ENCODE results near the gene MAK. TPM values are rescaled to one million over a fixed set of nuclear protein-coding genes. Genes with fewer than 3 reads are reported as not detected.
"Not testable (repeated sequence)": the region's sequence is repeated elsewhere in the genome, so short reads cannot be mapped to it uniquely, and the experiment has no call there.

The MAK gene
- polyA plus RNA-seq, 3 donors: 1.4 to 2.4 (median 2.4) TPM

GRCh38 chr6:10778230-10778629 lies 60.1 kb downstream of the MAK start:
- no peak for DNase-seq

- no peak for DNase-seq
Observed at GRCh38 chr6:10771371-10771894, 66.9 kb downstream of the MAK start.

GRCh38 chr6:10769419-10769818 lies 68.9 kb downstream of the MAK start:
- no peak for DNase-seq

DNA sequence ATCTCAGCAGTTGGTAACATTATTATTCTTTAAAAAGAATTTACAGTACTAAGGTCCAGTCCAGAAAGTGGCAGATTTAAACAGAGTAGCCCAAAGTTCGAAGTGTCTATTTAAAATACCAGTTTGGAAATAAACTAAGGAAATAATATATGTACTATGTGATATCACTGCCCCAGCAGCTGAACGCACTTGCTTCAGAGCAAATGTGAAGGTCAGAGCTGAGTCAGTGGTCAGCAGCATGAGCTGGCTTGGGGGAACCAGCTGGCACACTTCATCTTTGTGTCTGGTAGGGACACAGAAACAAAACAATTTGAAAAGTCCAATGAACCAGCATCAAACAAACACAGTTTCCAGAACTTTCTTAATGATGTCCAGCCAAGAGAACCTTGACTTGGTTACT lies 75.3 kb downstream of the MAK start:
- no peak for DNase-seq

DNA sequence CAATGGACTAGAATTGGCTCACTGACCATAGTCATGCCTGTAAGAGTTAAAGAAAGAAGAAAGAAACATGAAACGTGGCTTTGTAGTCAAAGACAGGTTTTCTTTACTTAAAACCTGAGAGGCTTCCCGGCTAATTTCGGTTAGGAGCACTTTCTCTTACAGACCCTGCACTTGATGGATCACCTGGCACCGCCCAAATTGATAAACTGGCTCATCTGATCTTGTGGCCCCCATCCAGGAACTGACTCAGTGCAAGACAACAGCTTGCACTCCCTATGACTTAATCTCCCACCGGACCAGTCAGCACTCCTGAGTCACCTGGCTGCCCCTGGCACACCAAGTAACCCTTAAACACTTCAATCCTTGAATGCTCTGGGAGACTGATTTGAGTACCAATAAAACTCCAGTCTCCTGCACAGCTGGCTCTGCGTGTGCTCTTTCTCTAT lies 78.4 kb downstream of the MAK start:
- DNase-seq: no peak

DNA sequence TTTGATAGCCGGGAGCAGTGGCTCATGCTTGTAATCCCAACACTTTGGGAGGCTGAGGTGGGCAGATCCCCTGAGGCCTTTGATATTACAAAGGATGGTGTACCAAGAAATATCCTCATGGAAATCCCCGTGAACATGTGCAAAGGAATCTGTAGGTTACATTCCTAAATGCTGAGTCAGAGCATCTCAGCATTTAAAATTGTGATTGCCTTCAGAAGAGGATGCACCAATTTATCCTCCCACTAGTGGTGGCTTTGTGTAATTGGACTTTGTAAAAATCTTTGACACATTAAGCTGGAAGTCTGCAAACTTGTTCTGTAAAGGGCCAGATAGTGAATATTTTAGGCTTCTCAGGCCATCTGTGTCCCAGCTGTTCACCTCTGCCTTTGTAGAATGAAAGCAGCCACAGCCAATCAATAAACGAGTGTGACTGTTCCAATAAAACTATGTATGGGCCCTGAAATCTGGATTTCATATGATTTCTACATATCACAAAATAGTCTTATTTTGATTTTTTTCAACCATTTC lies 79.0 kb downstream of the MAK start:
- peak; percentile 28 for DNase-seq

- DNase-seq: no peak
Observed at GRCh38 chr6:10756085-10756484, 82.3 kb downstream of the MAK start.

GRCh38 chr6:10751757-10752156 lies 86.6 kb downstream of the MAK start:
- not testable (repeated sequence) for DNase-seq

DNA sequence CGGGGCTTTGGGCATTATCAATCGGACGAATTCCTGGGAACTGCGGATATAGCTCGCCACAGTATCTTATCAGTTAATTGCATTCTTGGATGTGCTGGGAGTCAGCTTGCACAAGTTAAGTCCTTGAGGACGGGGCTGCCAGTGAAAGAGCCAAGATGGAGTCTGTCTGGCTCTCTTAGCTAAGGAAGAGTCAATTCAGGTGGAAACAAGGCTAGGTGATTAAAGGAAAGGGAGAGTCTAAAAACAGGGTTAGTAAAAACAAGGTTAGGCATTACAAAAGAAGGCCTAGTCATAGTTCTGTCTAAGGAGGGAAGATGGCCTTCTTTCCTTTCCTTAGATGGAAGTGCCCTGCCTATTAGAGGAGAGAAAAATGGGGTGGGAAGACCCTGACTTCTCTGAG lies 87.8 kb downstream of the MAK start:
- DNase-seq: not testable (repeated sequence)

DNA sequence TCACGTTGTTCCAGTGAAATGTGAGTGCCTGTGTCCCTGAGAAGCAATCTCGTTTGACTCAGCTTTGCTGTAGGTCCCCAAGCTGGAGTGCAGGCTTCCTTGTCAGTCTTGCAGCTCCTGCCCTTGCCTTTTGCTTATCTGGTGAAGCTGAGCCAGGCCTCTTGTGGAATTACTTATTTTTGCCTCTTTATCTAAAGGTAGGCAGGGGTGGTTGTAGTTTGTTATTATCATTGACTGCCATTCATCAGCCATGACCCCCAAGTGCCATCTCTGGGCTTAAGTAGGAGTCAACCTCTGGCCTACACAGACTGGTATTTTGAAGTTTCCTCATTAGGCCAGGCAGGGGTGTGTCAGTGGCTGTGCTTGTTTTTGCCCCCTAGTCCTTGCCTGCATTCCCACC lies 88.6 kb downstream of the MAK start:
- no peak for DNase-seq

GRCh38 chr6:10747251-10747972 lies 90.9 kb downstream of the MAK start, which contains the start of gene TMEM14B:
Gene TMEM14B, plus strand, starts transcription at chr6:10747805. Its CDS starts 1,441 bp downstream, at chr6:10749246.
- DNase-seq: peak; percentile 98

DNA sequence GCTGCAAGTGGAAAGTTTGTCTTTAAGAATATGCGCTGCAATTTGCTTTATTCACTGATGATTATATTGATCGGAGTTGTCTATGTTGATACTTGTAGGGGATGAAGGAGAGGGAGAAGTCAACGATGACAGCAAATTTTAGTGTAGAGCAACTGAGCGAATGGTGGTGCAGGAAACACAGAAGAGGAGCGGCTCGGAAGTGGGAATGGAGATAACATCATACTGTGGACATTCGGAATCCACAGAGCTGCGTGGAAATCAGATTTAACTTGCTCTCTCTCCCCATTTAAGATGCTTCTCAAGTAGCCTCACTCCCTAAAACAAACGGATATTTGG lies 91.5 kb downstream of the MAK start:
- DNase-seq: no peak

- no peak for DNase-seq
Observed at GRCh38 chr6:10745116-10745515, 93.2 kb downstream of the MAK start.

- DNase-seq: no peak
Observed at GRCh38 chr6:10743515-10743914, 94.8 kb downstream of the MAK start.

GRCh38 chr6:10742251-10742650 lies 96.1 kb downstream of the MAK start:
- DNase-seq: no peak

GRCh38 chr6:10741643-10742042 lies 96.7 kb downstream of the MAK start:
- not testable (repeated sequence) for DNase-seq

- no peak for DNase-seq
Observed at GRCh38 chr6:10740061-10740460, 98.3 kb downstream of the MAK start.

DNA sequence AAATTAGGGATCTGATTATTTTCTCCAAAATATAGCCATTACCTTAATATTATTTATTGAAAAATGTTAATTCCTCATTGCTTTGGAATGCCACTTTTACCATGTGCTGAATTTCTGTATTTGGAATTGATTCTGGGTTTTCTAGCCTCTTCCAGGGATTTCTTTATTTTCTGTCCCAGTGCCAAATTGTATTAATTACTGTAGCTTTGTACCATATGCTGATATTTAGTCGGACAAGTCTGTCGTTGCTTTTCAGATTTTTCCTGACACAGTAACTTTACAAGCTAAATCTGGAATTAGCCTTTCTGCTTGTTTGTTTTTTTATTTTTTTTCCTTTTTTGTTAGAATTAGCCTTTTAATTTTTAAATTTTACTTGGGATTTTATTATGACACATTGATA lies 101.6 kb downstream of the MAK start:
- no peak for DNase-seq

DNA sequence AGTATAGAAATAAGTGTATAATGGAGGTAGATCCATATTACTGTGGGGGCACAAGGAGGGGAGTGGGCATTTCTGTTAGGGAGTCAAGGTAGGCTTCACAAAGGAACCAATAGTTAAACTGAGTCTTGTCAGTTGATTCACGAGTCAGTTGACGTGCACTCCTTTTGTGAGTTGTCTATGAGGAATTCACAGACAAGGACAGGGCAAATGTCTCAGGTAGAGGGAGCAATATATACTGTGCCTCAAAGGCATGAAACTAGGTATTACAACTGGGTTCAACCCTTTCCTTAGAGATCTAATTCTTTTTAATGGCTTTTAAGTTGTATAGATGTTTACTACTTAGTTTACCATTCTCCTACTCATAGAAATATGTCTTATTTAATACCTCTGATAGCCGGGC lies 104.5 kb downstream of the MAK start:
- no peak for DNase-seq

GRCh38 chr6:10733151-10733715 lies 105.1 kb downstream of the MAK start:
- no peak for DNase-seq

DNA sequence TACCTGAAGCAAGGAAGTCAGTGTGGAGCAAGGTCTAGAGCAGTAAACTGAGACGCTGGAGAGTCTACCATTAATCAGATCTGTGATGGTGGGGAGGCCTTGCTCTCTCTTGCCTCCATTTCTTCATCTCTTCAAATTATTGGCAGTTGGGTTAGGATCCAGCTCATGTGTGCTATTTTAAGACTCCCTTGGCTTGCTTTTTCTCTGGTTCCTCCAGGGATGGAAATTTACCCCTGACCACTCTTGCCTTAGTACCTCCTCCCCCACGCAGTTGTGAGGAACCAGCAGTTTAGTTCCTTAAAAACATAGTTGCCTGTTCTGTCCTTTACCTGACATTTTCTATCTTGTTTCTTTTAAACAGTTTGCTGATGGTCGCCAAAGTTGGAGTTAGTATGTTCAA lies 108.1 kb downstream of the MAK start:
- no peak for DNase-seq

GRCh38 chr6:10725716-10726115 lies 112.6 kb downstream of the MAK start:
- no peak for DNase-seq

DNA sequence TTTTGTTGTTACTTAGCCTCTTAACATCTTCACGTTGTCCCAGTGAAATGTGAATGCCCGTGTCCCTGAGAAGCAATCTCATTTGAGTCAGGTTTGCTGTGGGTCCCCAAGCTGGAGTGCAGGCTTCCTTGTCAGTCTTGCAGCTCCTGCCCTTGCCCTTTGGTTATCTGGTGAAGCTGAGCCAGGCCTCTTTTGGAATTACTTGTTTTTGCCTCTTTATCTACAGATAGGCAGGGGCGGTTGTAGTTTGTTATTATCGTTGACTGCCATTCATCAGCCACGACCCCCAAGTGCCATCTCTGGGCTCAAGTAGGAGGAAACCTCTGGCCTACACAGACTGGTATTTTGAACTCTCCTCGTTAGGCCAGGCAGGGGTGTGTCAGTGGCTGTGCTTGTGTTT lies 113.3 kb downstream of the MAK start:
- no peak for DNase-seq

- DNase-seq: no peak
Observed at GRCh38 chr6:10723567-10723881, 114.8 kb downstream of the MAK start.

Data from renal pelvis (tissue), 4 donors.